IMR-90 (cell line): ENCODE data around the gene CTSF. TPM values are rescaled to one million over a fixed set of nuclear protein-coding genes. Genes with fewer than 3 reads are reported as not detected.

Experiments
- ATAC-seq: fragments of 200-7000 bp; cut with Tn5 transposase; 2 replicates; pipeline ENCODE4 v1.9.1; 2020; ENCODE audit warnings: low read depth, mild to moderate bottlenecking, moderate library complexity
- BruUV-seq: library from RNA; stranded (reverse); fragments of 400-500 nt; replicated peaks from 2 replicates; lab custom pipeline; 2021; lab: Mats Ljungman, UMichigan
- CTCF ChIA-PET: fragments of 300-600 bp; formaldehyde crosslinking; extraction: SDS; loops from one replicate; lab custom pipeline; 2021; ENCODE audit warnings: antibody characterized with exemption; lab: Yijun Ruan, JAX
- POLR2A ChIA-PET: fragments of 300-600 bp; sonication (Branson Sonifier 250); formaldehyde crosslinking; loops from one replicate; lab custom pipeline; 2022; ENCODE audit warnings: antibody characterized with exemption; ENCODE audit not compliant: unreplicated experiment; lab: Charles Lee
- DNase-seq: peaks from one replicate; pipeline ENCODE4 v3.0.0; 2013
- H2AFZ ChIP-seq: replicated peaks from 2 replicates; pipeline ENCODE3; 2013; ENCODE audit warnings: low read length, mild to moderate bottlenecking; ENCODE audit not compliant: poor library complexity
- H2AK5ac ChIP-seq: 2 replicates; pipeline ENCODE4 v1.6.1; 2013; ENCODE audit warnings: low read depth, low read length, inconsistent platforms
- H2AK9ac ChIP-seq: replicated peaks from 2 replicates; pipeline ENCODE3; 2013; ENCODE audit warnings: mild to moderate bottlenecking, low read depth, low read length, moderate library complexity; ENCODE audit not compliant: poor library complexity
- H2BK120ac ChIP-seq: 2 replicates; pipeline ENCODE4 v1.6.1; 2013; ENCODE audit warnings: low read depth, low read length, inconsistent platforms
- H2BK15ac ChIP-seq: 3 replicates; pipeline ENCODE4 v1.6.1; 2013; ENCODE audit warnings: low read depth, low read length, inconsistent platforms
- H2BK20ac ChIP-seq: 2 replicates; pipeline ENCODE4 v1.6.1; 2013; ENCODE audit warnings: low read depth, mild to moderate bottlenecking, inconsistent platforms, low read length, moderate library complexity
- H2BK5ac ChIP-seq: 2 replicates; pipeline ENCODE4 v1.6.1; 2013; ENCODE audit warnings: mild to moderate bottlenecking, low read depth, low read length, inconsistent platforms; ENCODE audit not compliant: poor library complexity, severe bottlenecking
- H3K14ac ChIP-seq: replicated peaks from 2 replicates; pipeline ENCODE4 v1.6.1; 2013; ENCODE audit warnings: low read depth, low read length, inconsistent platforms
- H3K18ac ChIP-seq: 2 replicates; pipeline ENCODE4 v1.6.1; 2013; ENCODE audit warnings: low read depth, low read length, control low read depth
- H3K23ac ChIP-seq: 2 replicates; pipeline ENCODE4 v1.6.1; 2013; ENCODE audit warnings: low read depth, low read length, inconsistent platforms
- H3K27ac ChIP-seq: 2 replicates; pipeline ENCODE4 v1.5.1; 2013; ENCODE audit warnings: mild to moderate bottlenecking, control low read depth, low read length; ENCODE audit not compliant: insufficient read depth
- H3K27me3 ChIP-seq: 2 replicates; pipeline ENCODE4 v1.6.1; 2013; ENCODE audit warnings: low read length; ENCODE audit not compliant: control insufficient read depth, insufficient read depth
- H3K36me3 ChIP-seq: 2 replicates; pipeline ENCODE4 v1.6.1; 2013; ENCODE audit warnings: low read length, mixed read lengths; ENCODE audit not compliant: control insufficient read depth, insufficient read depth
- H3K4ac ChIP-seq: 2 replicates; pipeline ENCODE4 v1.6.1; 2013; ENCODE audit warnings: low read depth, low read length, inconsistent platforms
- H3K4me1 ChIP-seq: 2 replicates; pipeline ENCODE4 v1.6.1; 2013; ENCODE audit warnings: low read length, mixed read lengths; ENCODE audit not compliant: control insufficient read depth, insufficient read depth
- H3K4me2 ChIP-seq: 2 replicates; pipeline ENCODE4 v1.6.1; 2013; ENCODE audit warnings: low read depth, mild to moderate bottlenecking, control low read depth, low read length, moderate library complexity
- H3K4me3 ChIP-seq: 2 replicates; pipeline ENCODE4 v1.5.1; 2013; ENCODE audit warnings: low read depth, mild to moderate bottlenecking, control low read depth, low read length, moderate library complexity; ENCODE audit not compliant: insufficient read depth
- H3K56ac ChIP-seq: 2 replicates; pipeline ENCODE4 v1.6.1; 2013; ENCODE audit warnings: low read length, inconsistent platforms; ENCODE audit not compliant: insufficient read depth; ENCODE audit errors: extremely low read depth
- H3K79me1 ChIP-seq, 2 experiments: 2 replicates each; pipeline ENCODE4 v1.6.1; 2013; ENCODE audit warnings: low read length in 2 of 2, inconsistent platforms in 1 of 2, low read depth in 1 of 2
- H3K9ac ChIP-seq: 2 replicates; pipeline ENCODE4 v1.6.1; 2013; ENCODE audit warnings: low read depth, low read length, control low read depth
- H3K9me1 ChIP-seq: 2 replicates; pipeline ENCODE4 v1.6.1; 2013; ENCODE audit warnings: low read length, inconsistent platforms; ENCODE audit not compliant: insufficient read depth
- H3K9me3 ChIP-seq: 2 replicates; pipeline ENCODE4 v1.6.1; 2013; ENCODE audit warnings: low read length; ENCODE audit not compliant: control insufficient read depth, insufficient read depth
- H4K20me1 ChIP-seq: 2 replicates; pipeline ENCODE4 v1.6.1; 2013; ENCODE audit warnings: low read length, inconsistent platforms; ENCODE audit not compliant: insufficient read depth
- H4K5ac ChIP-seq: 2 replicates; pipeline ENCODE4 v1.6.1; 2013; ENCODE audit warnings: mild to moderate bottlenecking, low read depth, low read length, control low read depth
- H4K8ac ChIP-seq, 2 experiments: 2 replicates each; pipeline ENCODE4 v1.6.1; 2013; ENCODE audit warnings: low read depth in 2 of 2, low read length in 2 of 2, control low read depth in 1 of 2, inconsistent platforms in 1 of 2
- H4K91ac ChIP-seq: 2 replicates; pipeline ENCODE4 v1.6.1; 2013; ENCODE audit warnings: low read depth, low read length, inconsistent platforms; ENCODE audit not compliant: insufficient read depth
- BHLHE40 ChIP-seq: fragments of 150-350 bp; IDR thresholded peaks from 2 replicates; pipeline ENCODE4 v1.6.1; 2016; ENCODE audit warnings: mild to moderate bottlenecking, low read depth, low read length
- CEBPB ChIP-seq: IDR thresholded peaks from 2 replicates; pipeline ENCODE4 v1.6.1; 2012; ENCODE audit warnings: low read depth, low read length, improper control_type of control experiment
- CHD1 ChIP-seq: IDR thresholded peaks from 2 replicates; pipeline ENCODE4 v1.6.1; 2012; ENCODE audit warnings: low read depth, low read length, improper control_type of control experiment
- CTCF ChIP-seq: conservative IDR thresholded peaks from 2 replicates; pipeline ENCODE4 v1.5.1; 2012; ENCODE audit warnings: mild to moderate bottlenecking, low read depth, low read length, improper control_type of control experiment
- ELK1 ChIP-seq: fragments of 150-350 bp; IDR thresholded peaks from 2 replicates; pipeline ENCODE4 v1.6.1; 2016; ENCODE audit warnings: low read depth, mild to moderate bottlenecking, low read length, moderate library complexity, borderline replicate concordance
- MAFK ChIP-seq: IDR thresholded peaks from 2 replicates; pipeline ENCODE4 v1.6.1; 2012; ENCODE audit warnings: low read depth, low read length, improper control_type of control experiment
- MAZ ChIP-seq: IDR thresholded peaks from 2 replicates; pipeline ENCODE4 v1.6.1; 2012; ENCODE audit warnings: low read depth, mild to moderate bottlenecking, low read length, improper control_type of control experiment, moderate library complexity, borderline replicate concordance
- NFE2L2 ChIP-seq: fragments of 150-350 bp; IDR thresholded peaks from 2 replicates; pipeline ENCODE4 v1.6.1; 2016; ENCODE audit warnings: low read depth, mild to moderate bottlenecking, low read length
- POLR2A ChIP-seq: IDR thresholded peaks from 2 replicates; pipeline ENCODE4 v1.6.1; 2012; ENCODE audit warnings: mild to moderate bottlenecking, low read depth, low read length
- RFX5 ChIP-seq: IDR thresholded peaks from 2 replicates; pipeline ENCODE4 v1.8.0; 2012; ENCODE audit warnings: low read depth, mild to moderate bottlenecking, low read length, moderate library complexity
- USF2 ChIP-seq: fragments of 150-350 bp; IDR thresholded peaks from 2 replicates; pipeline ENCODE4 v1.6.1; 2017; ENCODE audit warnings: mild to moderate bottlenecking, antibody characterized with exemption, low read length, low read depth
- WGBS, 2 experiments: methylation state at CpG; one replicate each; pipeline versions ENCODE4 v1.1.5 to v1.1.7; 2013; ENCODE audit warnings: missing lambda C conversion rate in 2 of 2; ENCODE audit not compliant: insufficient read length in 1 of 2; ENCODE audit errors: extremely low coverage in 2 of 2; 5-methylcytosine and 5-hydroxymethylcytosine counted together
- dilution Hi-C: fragments of 300-500 bp; cut with HindIII; formaldehyde crosslinking; loops from one replicate; pipeline ENCODE4 v1.14.3; 2018; ENCODE audit warnings: low sequenced_read_pairs; ENCODE audit not compliant: unreplicated experiment
- in situ Hi-C: fragments of 300-500 bp; cut with MboI; formaldehyde crosslinking; loops from 3 replicates; pipeline ENCODE4 v1.14.3; 2019; ENCODE audit warnings: low sequenced_read_pairs, inconsistent platforms, mixed read lengths
- intact Hi-C: fragments of 100-400 bp; cut with micrococcal nuclease; formaldehyde crosslinking; loops from 2 replicates; pipeline ENCODE4 v1.10.0; 2022
- polyA plus RNA-seq, 3 experiments: library from polyadenylated mRNA; depleted of rRNA; stranded (reverse); fragments of >200 nt; gene quantifications; 2 replicates each; pipeline ENCODE4 v1.2.3, GENCODE V29; 2012; ENCODE audit warnings: low replicate concordance in 1 of 3
- total RNA-seq: library from RNA; depleted of rRNA; stranded (reverse); fragments of >200 nt; gene quantifications from 2 replicates; pipeline ENCODE4 v1.2.3, GENCODE V29; 2012

The CTSF gene
- total and polyA plus RNA-seq, 2 of the 4 experiments (the other 2 are of a cell fraction) = 4.1 to 16.0 TPM

- Histone ChIP-seq H3K9me1 (peaks cover 34% of the 10 kb centered on the region), H3K27me3 (no peaks in the 10 kb centered on the region), H3K18ac (no peak overlapping the region), H3K56ac (no peak overlapping the region), H3K9me3 (no peaks in the 10 kb centered on the region), H2AK5ac (no peak overlapping the region), H3K27ac (no peak overlapping the region), H3K79me1 (peaks cover 21 to 56% of the 10 kb centered on the region in 2 experiments; a peak in 3 of 4 replicates), H3K4me3 (no peak overlapping the region), H2BK5ac (no peak overlapping the region), H4K20me1 (peaks cover 25% of the 10 kb centered on the region), H3K36me3 (peaks cover 24% of the 10 kb centered on the region), H4K8ac (no peak overlapping the region), H3K4me2 (no peak overlapping the region), H3K23ac (no peak overlapping the region), H3K9ac (no peak overlapping the region), H3K14ac (no peak overlapping the region), H2AK9ac (no peak overlapping the region), H4K5ac (no peak overlapping the region), H3K4ac (no peak overlapping the region), H3K4me1 (peaks cover 17% of the 10 kb centered on the region), H2BK20ac (no peak overlapping the region), H4K91ac (no peak overlapping the region), H2BK120ac (no peak overlapping the region), H2BK15ac (no peak overlapping the region), H2AFZ (no peak overlapping the region)
- TF ChIP-seq BHLHE40 (no peak), NFE2L2 (no peak), CHD1 (no peak), RFX5 (no peak), CEBPB (no peak), CTCF (no peak), ELK1 (no peak), MAFK (no peak), MAZ (no peak), POLR2A (no peak), USF2 (no peak)
- CTCF ChIA-PET = no interaction called here
- ATAC-seq = no peak
- intact Hi-C loops (no loop called here), dilution Hi-C loops (no loop called here), in situ Hi-C loops (no loop called here)
- DNase-seq = no peak
- BruUV-seq = no TSS peak
- POLR2A ChIA-PET = interaction anchor here (0.8 kb wide), 1 partner anchor 17 kb away, joined by 3 read pairs; the partner anchor contains the start of gene RBM14
- WGBS, 2 experiments = no CpG with 5 or more reads among the region's 6 CpGs
Observed at GRCh38 chr11:66598993-66599392, 30.6 kb upstream of the CTSF start.
